ENCODE results near the gene SEPTIN6.

Gene SEPTIN6

DNA sequence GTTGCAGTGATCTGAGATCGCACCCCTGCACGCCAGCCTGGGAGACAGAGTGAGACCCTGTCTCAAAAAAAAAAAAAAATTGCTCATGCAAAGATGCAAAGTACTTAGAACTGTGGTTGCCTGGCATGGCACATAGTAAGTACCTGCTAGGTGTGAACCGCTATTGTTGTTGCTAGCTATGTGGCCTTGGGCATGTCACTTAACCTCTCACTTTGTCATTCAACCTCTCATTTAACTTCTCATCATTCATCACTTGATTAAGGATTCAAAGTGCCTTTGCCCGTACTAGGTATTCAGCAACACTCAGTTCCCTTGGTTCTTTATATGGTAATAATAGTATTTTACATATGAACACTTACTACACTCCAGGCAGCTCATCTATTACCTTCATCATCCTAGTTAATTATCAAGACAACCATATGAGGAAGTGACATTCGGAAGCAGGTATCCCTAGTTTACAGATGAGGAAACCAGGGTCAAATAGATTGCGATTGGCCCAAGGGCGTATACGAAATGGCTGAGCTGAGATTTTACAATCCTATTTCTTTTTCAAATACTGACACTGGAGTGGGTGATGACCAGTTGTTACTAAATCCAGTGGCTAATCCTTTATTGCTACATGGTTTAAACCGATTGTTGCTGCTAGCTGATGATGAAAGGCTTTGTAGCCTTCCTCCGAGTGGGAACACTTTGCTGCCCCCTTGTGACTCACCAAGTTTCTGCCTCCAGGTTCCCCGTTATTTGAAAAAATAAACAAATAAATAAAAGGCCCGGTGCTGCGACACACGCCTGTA lies 36.6 kb upstream of the SEPTIN6 start:
- DNase-seq (ENCODE audit: extremely low spot score), result peak; percentile 59
- POLR2A ChIA-PET, result no interaction called here
- TF ChIP-seq, protein P1, sequence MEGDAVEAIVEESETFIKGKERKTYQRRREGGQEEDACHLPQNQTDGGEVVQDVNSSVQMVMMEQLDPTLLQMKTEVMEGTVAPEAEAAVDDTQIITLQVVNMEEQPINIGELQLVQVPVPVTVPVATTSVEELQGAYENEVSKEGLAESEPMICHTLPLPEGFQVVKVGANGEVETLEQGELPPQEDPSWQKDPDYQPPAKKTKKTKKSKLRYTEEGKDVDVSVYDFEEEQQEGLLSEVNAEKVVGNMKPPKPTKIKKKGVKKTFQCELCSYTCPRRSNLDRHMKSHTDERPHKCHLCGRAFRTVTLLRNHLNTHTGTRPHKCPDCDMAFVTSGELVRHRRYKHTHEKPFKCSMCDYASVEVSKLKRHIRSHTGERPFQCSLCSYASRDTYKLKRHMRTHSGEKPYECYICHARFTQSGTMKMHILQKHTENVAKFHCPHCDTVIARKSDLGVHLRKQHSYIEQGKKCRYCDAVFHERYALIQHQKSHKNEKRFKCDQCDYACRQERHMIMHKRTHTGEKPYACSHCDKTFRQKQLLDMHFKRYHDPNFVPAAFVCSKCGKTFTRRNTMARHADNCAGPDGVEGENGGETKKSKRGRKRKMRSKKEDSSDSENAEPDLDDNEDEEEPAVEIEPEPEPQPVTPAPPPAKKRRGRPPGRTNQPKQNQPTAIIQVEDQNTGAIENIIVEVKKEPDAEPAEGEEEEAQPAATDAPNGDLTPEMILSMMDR (IDR thresholded peaks at IDR 0.05; ENCODE audit: control extremely low read depth, extremely low read depth, low read depth, missing control alignments), result peak; percentile 74
- CTCF ChIA-PET, result interaction anchor here (0.6 to 4.2 kb wide), 34 partner anchors 11 to 251 kb away, joined by 3 to 25 read pairs (median 4); partner anchors contain the start of gene SEPTIN6

DNA sequence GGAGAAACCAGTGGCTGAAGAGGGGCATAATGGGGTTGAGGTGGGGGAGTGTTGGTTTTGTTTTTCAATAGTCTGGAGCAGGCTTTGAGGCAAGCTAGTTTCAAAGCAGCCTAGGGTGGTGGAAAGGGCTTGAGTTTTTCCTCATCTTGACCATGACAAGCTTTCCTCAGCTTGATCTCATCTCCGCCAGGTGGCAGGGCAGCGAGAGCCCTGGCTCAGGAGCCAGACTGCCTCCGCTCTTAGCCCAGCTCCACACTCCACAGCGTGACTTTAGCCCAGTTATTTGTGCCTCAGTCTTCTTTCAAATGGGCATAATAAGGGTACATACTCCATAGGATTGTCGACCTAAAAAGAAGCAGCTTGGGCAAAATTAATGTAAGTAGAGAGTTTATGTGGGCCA lies 35.5 kb upstream of the SEPTIN6 start:
- ChIA-PET CTCF (interaction anchor here (1.1 to 4.2 kb wide), 18 partner anchors 10 to 250 kb away, joined by 3 to 25 read pairs (median 4); partner anchors contain the start of gene SEPTIN6), POLR2A (interaction anchor here (1.1 kb wide), 1 partner anchor 36 kb away, joined by 7 read pairs; the partner anchor contains the start of gene SEPTIN6)
- no peak for DNase-seq (ENCODE audit: extremely low spot score)
- TF ChIP-seq, protein P1 (IDR thresholded peaks at IDR 0.05; ENCODE audit: control extremely low read depth, extremely low read depth, low read depth, missing control alignments), result no peak

GRCh38 chrX:119726900-119727555 lies 34.1 kb upstream of the SEPTIN6 start:
- ChIA-PET POLR2A (interaction anchor here (0.6 kb wide), 1 partner anchor 249 kb away, joined by 3 read pairs; no protein-coding TSS in a partner anchor), CTCF (interaction anchor here (0.8 to 4.2 kb wide), 9 partner anchors 11 to 249 kb away, joined by 3 to 25 read pairs (median 3); no protein-coding TSS in a partner anchor)
- no peak for DNase-seq (ENCODE audit: extremely low spot score)
- TF ChIP-seq, protein P1 (IDR thresholded peaks at IDR 0.05; ENCODE audit: control extremely low read depth, extremely low read depth, low read depth, missing control alignments), result no peak

DNA sequence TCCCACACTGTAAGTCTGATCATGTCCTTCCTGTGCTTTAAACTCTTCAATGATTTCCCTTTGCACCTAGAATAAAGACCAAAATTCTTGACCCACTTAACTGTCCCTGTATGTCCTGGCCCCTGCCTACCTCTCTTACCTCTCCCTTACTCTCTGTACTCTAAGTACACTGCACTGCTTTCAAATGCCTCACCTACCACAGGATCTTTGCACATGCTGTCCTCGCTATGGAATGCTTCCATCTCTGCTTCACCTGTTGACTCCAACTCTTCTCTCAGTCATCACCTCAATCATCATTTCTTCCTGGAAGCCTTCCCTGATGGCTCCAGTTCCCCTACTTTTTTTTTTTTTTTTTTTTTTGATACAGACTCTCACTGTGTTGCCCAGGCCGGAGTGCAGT lies 29.0 kb upstream of the SEPTIN6 start:
- ChIA-PET CTCF (no interaction called here), POLR2A (no interaction called here)
- TF ChIP-seq, protein P1 (IDR thresholded peaks at IDR 0.05; ENCODE audit: control extremely low read depth, extremely low read depth, low read depth, missing control alignments), result no peak
- no peak for DNase-seq (ENCODE audit: extremely low spot score)

DNA sequence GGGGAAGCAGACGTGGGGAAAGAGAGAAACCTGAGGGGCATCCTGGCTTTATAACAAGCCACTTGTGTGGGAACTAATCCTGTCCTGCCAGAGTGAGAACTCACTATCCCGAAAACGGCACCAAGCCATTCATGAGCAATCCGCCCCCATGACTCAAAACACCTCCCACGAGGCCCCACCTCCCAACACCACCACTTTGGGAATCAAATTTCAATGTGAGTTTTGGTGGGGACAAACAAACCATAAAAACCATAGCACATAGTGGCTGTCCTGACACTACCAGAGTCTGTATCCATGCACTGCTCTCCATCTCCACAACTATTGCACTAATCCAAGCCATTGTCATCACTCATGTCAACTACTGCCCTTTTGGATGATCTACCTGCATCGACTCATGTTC lies 28.5 kb upstream of the SEPTIN6 start:
- TF ChIP-seq, protein P1 (IDR thresholded peaks at IDR 0.05; ENCODE audit: control extremely low read depth, extremely low read depth, low read depth, missing control alignments), result no peak
- DNase-seq (ENCODE audit: extremely low spot score), result no peak
- ChIA-PET CTCF (interaction anchor here (5.2 kb wide), 1 partner anchor 9 kb away, joined by 21 read pairs; no protein-coding TSS in a partner anchor), POLR2A (no interaction called here)

- no peak for DNase-seq (ENCODE audit: extremely low spot score)
- POLR2A ChIA-PET, result no interaction called here
- TF ChIP-seq, protein P1 (IDR thresholded peaks at IDR 0.05; ENCODE audit: control extremely low read depth, extremely low read depth, low read depth, missing control alignments), result no peak
- CTCF ChIA-PET, result interaction anchor here (1.2 kb wide), 1 partner anchor 10 kb away, joined by 3 read pairs; no protein-coding TSS in a partner anchor
These were observed 16.7 kb upstream of the SEPTIN6 start for GRCh38 chrX:119709630-119710029.
